T-helper 1 cell (primary cell): ENCODE measurements around the gene HSPA12B.

Experiments
- DNase-seq, 5 donors: peaks; one replicate each; pipeline ENCODE4 v3.0.0-alpha.2; 2012 to 2020

The HSPA12B gene

GRCh38 chr20:3767427-3768341, 35.2 kb downstream of the HSPA12B start, which contains the start of gene ADISSP:
TSS of gene ADISSP (minus strand) at chr20:3767753. CDS start at chr20:3760100, 7,653 bp downstream.
- DNase-seq: peak; percentile 91 to 99 (median 94)

DNA sequence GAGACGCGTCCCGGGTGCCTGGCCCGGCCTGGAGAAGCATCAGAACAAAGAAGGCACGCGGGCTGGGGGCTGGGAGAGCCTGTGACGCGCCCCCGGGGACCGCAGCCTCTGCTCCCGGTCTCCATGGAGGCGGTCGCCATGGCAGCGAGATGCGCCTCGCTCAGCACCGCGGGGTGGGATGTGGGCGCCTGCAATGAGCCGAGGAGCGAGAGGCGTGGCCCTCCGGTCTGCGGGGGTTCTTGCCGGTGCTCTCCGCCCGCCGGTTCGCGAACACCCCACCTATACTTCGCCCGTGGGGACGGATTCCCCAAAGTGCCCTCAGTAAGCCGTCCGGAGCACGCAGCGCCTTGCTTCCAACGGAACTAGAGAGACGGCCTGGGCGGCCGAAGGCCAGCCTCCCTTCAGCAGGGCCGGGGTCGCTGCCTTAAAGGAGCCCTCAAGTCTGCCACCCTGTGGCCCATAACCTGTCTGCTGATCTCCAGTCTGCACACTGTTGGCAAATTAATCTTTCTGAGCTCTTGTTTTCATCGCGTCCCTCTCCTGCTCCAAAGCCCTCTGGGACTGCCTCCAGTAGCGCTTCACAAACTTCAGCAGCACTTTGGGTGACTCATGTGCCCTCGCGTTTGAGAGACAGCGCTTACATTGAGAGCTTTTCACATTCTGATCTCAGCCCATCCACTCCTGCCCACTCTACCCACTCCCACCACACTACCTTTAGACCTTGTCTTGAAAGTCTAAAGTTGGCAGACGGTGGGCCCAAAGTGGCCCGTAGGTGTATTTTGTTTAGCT, 36.1 kb downstream of the HSPA12B start:
- DNase-seq: peak; percentile 74 to 86 (median 81)

GRCh38 chr20:3771552-3772058, 39.1 kb downstream of the HSPA12B start:
- DNase-seq: no peak

DNA sequence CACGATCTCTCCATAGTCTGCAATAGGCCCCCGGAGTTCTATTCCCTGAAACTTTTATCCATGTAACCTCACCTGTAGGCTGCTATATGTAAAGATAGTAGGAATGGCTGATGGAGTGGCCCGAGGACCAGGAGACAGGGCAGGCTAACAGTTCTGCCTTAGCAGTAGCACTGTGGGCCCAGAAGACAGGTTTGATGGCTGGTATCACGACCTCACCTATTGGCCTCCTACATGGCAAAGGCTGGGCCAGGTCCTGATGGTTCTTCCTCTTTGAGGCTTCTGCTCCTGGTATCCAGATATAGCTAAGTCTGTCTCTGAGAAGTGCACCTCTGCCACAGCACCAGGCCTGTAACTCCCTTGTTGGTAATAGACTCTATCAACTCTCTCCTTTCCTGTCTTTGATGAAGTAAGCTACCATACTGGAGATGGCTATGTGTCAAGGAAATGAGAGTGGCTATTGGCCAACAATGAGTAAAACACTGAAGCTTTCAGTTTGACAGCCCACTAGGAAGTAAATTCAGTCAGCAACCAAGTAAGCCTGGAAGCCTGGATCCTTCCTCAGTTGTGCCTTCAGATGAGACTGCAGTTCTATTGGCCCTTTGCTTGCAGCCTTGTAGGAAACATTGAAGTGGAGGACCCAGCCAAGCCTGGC, 43.1 kb downstream of the HSPA12B start:
- DNase-seq: no peak

- DNase-seq: no peak
Measured at GRCh38 chr20:3777381-3777715, 44.9 kb downstream of the HSPA12B start.

- DNase-seq: peak in 3 of 5 donors; percentile 34 to 52 (median 38)
Measured at GRCh38 chr20:3777716-3778629, 45.5 kb downstream of the HSPA12B start.

- no peak for DNase-seq
Measured at GRCh38 chr20:3778976-3779375, 46.5 kb downstream of the HSPA12B start.

GRCh38 chr20:3781153-3781910, 48.8 kb downstream of the HSPA12B start, which contains the start of gene SPEF1:
TSS of gene SPEF1 (minus strand) at chr20:3781448. CDS start at chr20:3781287, 161 bp downstream.
- peak in 2 of 5 donors; percentile 30 to 62 for DNase-seq

- DNase-seq: no peak
Measured at GRCh38 chr20:3782597-3782996, 50.1 kb downstream of the HSPA12B start.

DNA sequence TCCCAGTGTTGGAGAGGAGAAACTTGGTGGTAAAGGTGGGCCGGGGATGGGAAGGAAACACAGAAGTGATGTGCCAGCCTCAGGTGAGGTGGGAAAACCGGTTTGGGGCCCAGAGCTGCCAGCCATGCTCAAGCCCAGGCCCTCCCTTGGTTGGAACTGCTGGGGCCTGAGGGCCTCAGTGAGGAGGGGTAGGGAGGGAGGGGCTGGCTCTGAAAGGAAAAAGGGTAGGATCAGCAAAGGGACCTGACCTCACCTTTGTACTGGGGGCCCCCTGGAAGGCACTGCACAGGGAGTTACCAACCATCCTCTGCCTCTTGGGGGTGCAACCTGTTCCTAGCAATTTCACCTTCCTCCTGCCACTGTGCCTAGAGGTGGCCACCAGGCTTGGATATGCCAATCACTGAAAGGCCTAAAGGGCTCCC, 50.6 kb downstream of the HSPA12B start:
- DNase-seq: no peak

DNA sequence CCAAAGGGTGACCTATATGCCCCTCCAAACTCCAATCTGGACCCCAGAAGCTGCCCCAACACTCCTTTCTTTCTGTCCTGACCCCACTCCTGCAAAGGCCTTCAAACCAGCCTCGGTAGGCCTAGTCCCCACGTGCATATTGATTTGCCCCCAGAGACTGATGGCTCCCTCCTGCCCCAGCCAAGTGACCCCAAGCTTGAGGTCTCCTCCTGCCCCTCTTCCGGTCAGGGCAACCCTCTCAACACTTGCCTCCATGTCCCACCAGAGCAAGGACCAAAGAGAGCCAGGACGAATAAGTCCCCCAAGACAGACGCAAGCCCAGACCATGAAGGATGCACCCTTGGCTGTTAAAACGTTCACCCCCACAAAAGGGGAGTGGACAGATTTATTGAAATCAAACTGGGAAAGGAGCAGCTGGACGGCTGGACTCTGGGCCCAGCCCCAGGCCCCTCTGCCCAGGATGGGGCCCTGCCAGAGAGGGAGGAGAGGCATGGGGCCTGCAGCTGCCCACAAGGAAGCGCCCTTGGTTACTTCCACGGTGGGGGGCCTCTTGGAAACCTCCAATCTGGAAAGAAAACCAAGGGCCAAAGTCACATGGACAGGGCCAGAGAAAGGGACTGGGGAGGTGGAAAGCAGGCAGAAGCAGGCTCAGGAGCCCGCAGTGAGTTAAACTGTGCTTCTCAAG, 51.2 kb downstream of the HSPA12B start:
- no peak for DNase-seq

DNA sequence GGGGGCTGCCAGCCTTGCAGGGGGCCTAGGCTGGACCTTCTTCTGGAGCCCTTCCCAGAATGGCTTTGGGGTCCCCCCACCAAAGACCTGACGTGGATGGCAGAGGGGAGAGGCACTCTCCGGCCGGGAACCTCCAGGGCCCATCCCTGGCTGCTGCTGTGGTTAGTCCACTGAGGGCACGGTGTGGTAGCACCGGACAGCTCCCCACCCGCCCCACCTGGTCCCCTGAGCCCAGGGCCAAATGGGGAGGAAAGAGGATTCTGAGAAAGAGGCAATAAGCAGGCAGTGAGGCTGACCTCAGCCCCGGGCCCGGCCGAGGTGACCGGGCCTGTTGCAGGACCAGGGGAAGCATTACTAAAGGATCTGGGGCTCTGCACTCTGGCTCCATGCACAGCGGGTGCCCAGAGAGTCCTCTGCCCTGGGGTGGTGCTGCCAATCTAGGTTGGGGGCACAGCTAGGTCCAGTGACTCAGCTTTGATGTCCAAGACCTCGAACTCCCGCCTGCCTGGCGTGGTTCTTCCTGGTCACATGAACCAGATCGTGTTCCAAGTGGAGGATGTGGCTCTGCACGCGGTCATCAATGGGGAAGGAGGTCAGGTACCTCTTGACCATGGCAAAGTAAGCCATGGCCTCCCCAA, 51.9 kb downstream of the HSPA12B start:
- DNase-seq: no peak

GRCh38 chr20:3784863-3785239, 52.4 kb downstream of the HSPA12B start:
- no peak for DNase-seq

DNA sequence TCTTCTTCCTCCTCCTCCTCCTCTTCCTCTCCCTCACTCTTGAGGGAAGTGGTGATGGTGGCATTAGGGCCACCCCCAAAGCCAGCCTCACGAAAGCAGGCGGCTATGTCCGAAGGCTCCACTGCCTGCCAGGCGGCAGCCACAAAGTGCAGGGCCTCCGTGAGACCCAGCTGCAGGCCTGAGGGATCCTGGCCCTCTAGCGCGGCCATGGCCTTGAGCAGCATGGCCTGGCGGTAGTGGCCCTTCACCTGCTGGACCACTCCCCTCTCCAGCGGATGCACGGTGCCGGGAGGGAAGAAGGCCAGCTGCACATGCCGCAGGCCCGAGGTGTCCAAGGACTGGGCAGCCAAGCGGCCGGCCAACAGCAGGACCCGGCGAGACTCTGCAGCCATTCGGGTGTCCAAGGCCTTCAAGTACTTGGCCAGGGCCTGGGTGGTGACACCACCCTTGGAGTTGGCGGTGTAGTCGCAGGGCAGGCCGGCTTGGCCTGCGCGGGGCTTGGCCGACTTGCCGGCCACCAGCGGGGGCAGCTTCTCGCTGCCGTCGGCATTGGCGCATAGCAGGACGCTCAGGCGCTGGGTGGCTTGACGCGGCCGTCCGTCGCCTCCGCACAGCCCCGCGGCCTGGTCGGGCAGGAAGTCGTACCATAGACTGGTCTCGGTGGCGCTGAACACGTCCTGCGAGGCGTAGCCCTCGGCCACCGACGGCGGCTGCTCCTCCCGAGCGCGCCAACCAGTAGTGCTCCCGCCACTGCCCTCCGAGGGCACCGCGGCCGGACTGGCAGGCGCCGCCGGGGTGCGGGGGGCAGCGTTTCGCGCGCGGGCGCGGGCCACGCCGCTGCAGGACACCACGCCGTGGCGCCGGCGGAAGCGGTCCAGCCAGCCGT, 53.0 kb downstream of the HSPA12B start:
- DNase-seq: no peak

DNA sequence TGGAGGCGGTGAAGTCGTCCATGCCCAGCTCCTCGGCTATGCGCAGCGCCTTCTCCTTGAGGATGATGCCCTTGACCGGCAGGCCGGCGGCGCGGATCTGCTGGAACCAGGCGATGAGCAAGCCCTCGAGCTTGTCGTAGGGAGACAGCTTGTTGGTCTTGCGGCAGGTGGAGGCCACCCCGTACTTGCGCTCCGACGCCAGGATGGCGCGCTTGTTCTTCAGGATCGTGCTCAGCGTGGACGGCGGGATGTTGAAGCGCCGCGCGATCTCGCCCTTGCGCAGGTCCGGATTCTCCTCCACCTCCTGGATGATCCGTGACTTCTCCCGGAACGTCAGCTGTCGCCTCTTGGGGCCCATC, 53.6 kb downstream of the HSPA12B start:
- DNase-seq: peak in 3 of 5 donors; percentile 35 to 63 (median 42)

DNA sequence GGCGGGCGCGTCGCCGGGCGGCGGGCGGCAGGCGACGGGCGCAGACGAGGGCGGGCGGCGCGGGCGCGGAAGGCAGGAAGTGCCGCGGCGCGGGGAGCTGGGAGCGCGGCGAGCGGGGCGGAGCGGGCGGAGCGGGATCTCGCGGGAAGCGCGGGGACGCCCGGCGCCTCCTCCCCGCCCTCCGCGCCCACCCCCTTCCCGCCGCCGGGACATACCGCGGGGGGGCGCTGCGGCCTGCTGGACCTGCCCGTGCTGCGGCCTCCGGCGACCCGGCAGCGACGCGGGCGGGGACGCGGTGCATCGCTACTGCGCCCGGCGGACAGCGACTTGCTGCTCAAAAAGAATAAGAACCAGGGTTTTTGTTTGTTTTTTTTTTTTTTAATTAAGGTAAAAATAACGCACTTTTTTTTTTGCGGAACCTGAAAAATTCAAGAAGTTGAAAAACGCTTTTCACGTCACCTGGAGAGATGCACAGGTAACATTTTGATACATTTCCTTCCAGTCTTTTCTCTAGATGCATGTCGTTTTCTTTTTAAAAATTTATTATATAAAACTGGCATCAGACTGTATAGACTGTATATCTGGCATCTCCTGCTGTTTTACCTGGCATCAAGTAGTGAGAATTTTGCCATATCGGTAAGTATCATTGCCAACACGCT, 54.3 kb downstream of the HSPA12B start, which contains the start of gene CENPB:
TSS of gene CENPB (minus strand) at position 76 of the 659 bp plus-strand sequence. CDS start 257 bp downstream, outside the sequence.
- DNase-seq: peak; percentile 81 to 91 (median 86)

GRCh38 chr20:3787324-3788014, 55.0 kb downstream of the HSPA12B start:
- no peak for DNase-seq
